ENCODE measurements around the gene IFITM2. TPM values are rescaled to one million over a fixed set of nuclear protein-coding genes. Genes with fewer than 3 reads are reported as not detected.
A peak's percentile ranks its signal among the peaks of the same experiment; 100 is the strongest.

The IFITM2 gene
- total and polyA plus RNA-seq, 2 of the 4 experiments (the other 2 are of a cell fraction) = 31.2 to 564 TPM

DNA sequence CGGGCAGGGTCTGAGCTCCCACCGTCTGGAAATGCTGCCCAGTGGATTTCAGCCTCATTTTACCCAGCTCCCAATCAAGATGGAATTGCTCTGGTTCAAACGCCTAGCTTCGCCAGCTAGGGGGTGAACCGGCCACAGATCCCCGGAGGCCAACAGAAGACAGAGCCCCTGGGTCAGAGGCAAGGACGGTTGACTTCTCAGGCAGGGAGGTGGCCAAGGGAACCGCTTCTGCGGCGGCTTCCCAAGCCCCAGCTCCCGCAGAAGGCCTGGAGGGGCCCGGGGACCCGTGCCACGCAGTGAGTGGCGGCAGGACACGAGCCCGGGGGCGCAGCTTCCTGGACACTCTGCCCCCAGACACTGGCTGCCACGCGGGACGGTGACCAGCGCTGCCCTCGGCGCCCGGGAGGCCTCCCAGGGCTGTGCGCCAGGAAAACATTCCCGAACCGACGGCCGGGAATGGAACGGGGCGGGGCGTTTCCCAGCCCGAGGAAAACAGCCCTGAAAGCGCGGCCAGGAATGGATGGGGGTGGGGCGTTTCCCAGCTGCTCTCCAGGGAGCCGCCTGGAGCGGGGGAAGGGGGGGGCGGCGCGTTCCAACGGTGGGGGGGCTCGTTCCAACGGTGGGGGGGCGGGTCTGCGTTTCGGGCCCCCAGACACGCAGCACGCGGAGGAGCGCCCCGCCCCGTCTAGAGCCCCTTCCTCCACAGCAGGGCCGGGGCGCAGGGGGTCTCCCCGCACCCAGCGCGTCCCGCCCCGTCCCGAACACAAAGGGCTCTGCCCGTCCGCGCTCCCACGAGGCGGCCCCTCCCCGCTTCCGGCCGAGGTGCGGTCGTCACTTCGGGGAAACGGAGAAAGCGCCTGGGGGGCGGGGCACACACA is 48.2 kb downstream of the IFITM2 start (continued):
- peak; percentile 50; the same call in 1 of the 2 replicates for TF ChIP-seq MAZ (IDR thresholded peaks at IDR 0.05; ENCODE audit: borderline replicate concordance, low read depth, low read length)
- no peak; the same call in 1 of the 2 replicates for TF ChIP-seq RAD21 (IDR thresholded peaks at IDR 0.05; ENCODE audit: low read length)
- TF ChIP-seq FOS (IDR thresholded peaks at IDR 0.05; ENCODE audit: low read depth, low read length) = no peak
- no peak for TF ChIP-seq CEBPB (IDR thresholded peaks at IDR 0.05; ENCODE audit: low read depth, low read length)

DNA sequence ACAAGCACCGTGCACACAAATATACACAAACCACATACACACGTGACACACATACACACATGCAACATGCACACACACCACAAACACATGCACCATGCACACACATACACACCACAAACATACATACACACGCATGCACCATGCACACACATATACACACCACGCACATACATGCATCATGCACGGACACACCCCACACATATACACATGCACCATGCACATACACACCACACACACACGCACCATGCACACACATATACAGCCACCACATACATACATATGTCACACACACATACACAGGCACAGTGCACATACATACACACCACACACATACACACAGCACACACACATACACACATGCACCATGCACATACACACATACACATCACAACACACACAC is 49.0 kb downstream of the IFITM2 start:
- dilution Hi-C loops (cut with HindIII; ENCODE audit: low sequenced_read_pairs, unreplicated experiment) = no loop called here
- WGBS, 2 experiments (ENCODE audit: extremely low coverage in 2 of 2, insufficient read length in 1 of 2) = 96% methylated on average over 5 of the region's 6 CpGs; no CpG with 5 or more reads in 1 of the 2 experiments
- H3K18ac ChIP-seq (ENCODE audit: low read depth, low read length) = no peak overlapping the region

More for the DNA sequence above, 49.0 kb downstream of the IFITM2 start:
- Histone ChIP-seq H4K5ac (ENCODE audit: low read depth, low read length) (no peak overlapping the region), H2AFZ (replicated peaks; ENCODE audit: low read length, poor library complexity) (peak overlapping the region; percentile 37), H4K91ac (ENCODE audit: insufficient read depth, low read depth, low read length) (no peak overlapping the region), H3K23ac (ENCODE audit: low read depth, low read length) (no peak overlapping the region), H3K27me3 (ENCODE audit: control insufficient read depth, insufficient read depth, low read length) (peaks cover 8% of the 10 kb centered on the region), H3K56ac (ENCODE audit: extremely low read depth, insufficient read depth, low read length) (no peak overlapping the region), H3K79me1 (ENCODE audit: low read depth in 1 of 2, low read length in 2 of 2) (peaks cover 0 to 17% of the 10 kb centered on the region in 2 experiments; a peak in 1 of 4 replicates), H2AK9ac (replicated peaks; ENCODE audit: low read depth, low read length, poor library complexity) (peak overlapping the region; percentile 5), H3K9me1 (ENCODE audit: insufficient read depth, low read length) (peaks cover 27% of the 10 kb centered on the region), H3K9ac (ENCODE audit: low read depth, low read length) (no peak overlapping the region), H2BK5ac (ENCODE audit: low read depth, low read length, poor library complexity, severe bottlenecking) (peak overlapping the region; percentile 100), H2BK20ac (ENCODE audit: low read depth, low read length) (no peak overlapping the region), H3K14ac (replicated peaks; ENCODE audit: low read depth, low read length) (no peak overlapping the region), H2BK120ac (ENCODE audit: low read depth, low read length) (no peak overlapping the region), H4K8ac (ENCODE audit: low read depth in 2 of 2, low read length in 2 of 2) (no peak overlapping the region), H3K9me3 (ENCODE audit: control insufficient read depth, insufficient read depth, low read length) (peaks cover 2% of the 10 kb centered on the region; the same call in 1 of the 2 replicates), H3K4ac (ENCODE audit: low read depth, low read length) (no peak overlapping the region), H3K36me3 (ENCODE audit: control insufficient read depth, insufficient read depth, low read length) (no peaks in the 10 kb centered on the region), H4K20me1 (ENCODE audit: insufficient read depth, low read length) (no peaks in the 10 kb centered on the region), H3K4me2 (ENCODE audit: low read depth, low read length) (no peak overlapping the region), H3K4me1 (ENCODE audit: control insufficient read depth, insufficient read depth, low read length) (peaks cover 8% of the 10 kb centered on the region), H2BK15ac (ENCODE audit: low read depth, low read length) (no peak overlapping the region), H2AK5ac (ENCODE audit: low read depth, low read length) (no peak overlapping the region), H3K4me3 (ENCODE audit: insufficient read depth, low read depth, low read length) (no peak overlapping the region), H3K27ac (ENCODE audit: insufficient read depth, low read length) (no peak overlapping the region)
- ATAC-seq (ENCODE audit: low read depth) (no peak), DNase-seq (no peak)
- no TSS peak for BruUV-seq (replicated peaks)
- CTCF ChIA-PET = interaction anchor here (1.6 kb wide), 1 partner anchor 17 kb away, joined by 3 read pairs; no protein-coding TSS in a partner anchor
- no peak for TF ChIP-seq RCOR1 (IDR thresholded peaks at IDR 0.05; ENCODE audit: insufficient replicate concordance, low read length)
- TF ChIP-seq MAZ (IDR thresholded peaks at IDR 0.05; ENCODE audit: borderline replicate concordance, low read depth, low read length) = no peak
- no peak for TF ChIP-seq NFE2L2 (IDR thresholded peaks at IDR 0.05; ENCODE audit: low read depth, low read length)
- no peak for TF ChIP-seq FOS (IDR thresholded peaks at IDR 0.05; ENCODE audit: low read depth, low read length)
- no peak for TF ChIP-seq CHD1 (IDR thresholded peaks at IDR 0.05; ENCODE audit: low read depth, low read length)
- TF ChIP-seq RAD21 (IDR thresholded peaks at IDR 0.05; ENCODE audit: low read length) = no peak
- TF ChIP-seq POLR2A (IDR thresholded peaks at IDR 0.05; ENCODE audit: low read depth, low read length) = no peak
- no peak for TF ChIP-seq CEBPB (IDR thresholded peaks at IDR 0.05; ENCODE audit: low read depth, low read length)
- TF ChIP-seq BHLHE40 (IDR thresholded peaks at IDR 0.05; ENCODE audit: low read depth, low read length) = no peak
- TF ChIP-seq, protein P1, sequence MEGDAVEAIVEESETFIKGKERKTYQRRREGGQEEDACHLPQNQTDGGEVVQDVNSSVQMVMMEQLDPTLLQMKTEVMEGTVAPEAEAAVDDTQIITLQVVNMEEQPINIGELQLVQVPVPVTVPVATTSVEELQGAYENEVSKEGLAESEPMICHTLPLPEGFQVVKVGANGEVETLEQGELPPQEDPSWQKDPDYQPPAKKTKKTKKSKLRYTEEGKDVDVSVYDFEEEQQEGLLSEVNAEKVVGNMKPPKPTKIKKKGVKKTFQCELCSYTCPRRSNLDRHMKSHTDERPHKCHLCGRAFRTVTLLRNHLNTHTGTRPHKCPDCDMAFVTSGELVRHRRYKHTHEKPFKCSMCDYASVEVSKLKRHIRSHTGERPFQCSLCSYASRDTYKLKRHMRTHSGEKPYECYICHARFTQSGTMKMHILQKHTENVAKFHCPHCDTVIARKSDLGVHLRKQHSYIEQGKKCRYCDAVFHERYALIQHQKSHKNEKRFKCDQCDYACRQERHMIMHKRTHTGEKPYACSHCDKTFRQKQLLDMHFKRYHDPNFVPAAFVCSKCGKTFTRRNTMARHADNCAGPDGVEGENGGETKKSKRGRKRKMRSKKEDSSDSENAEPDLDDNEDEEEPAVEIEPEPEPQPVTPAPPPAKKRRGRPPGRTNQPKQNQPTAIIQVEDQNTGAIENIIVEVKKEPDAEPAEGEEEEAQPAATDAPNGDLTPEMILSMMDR (conservative IDR thresholded peaks at IDR 0.05; ENCODE audit: low read depth, low read length) = no peak
- TF ChIP-seq SMC3 (IDR thresholded peaks at IDR 0.05; ENCODE audit: low read depth, low read length) = no peak
- TF ChIP-seq MXI1 (IDR thresholded peaks at IDR 0.05; ENCODE audit: borderline replicate concordance, low read depth, low read length) = no peak
- intact Hi-C loops (cut with micrococcal nuclease) (loop anchor here (2.0 kb wide), 2 partner anchors 44 to 150 kb away; partner anchors contain the start of genes BET1L and RIC8A), in situ Hi-C loops (cut with MboI; ENCODE audit: low sequenced_read_pairs) (loop anchor here (10.0 kb wide), 1 partner anchor 52 kb away; the partner anchor contains the start of gene IFITM2)
- POLR2A ChIA-PET (ENCODE audit: unreplicated experiment) = no interaction called here

Data from IMR-90 (cell line).